Loucy (cell line): ENCODE results near the gene FBLIM1.

Experiments used
- H2AFZ ChIP-seq: fragments of 200-600 bp; sonication (generic); 2 replicates; pipeline ENCODE4 v1.6.0; 2016; ENCODE audit warnings: antibody characterized with exemption, mild to moderate bottlenecking, low read length, moderate library complexity
- H3F3A ChIP-seq: fragments of 200-600 bp; 2 replicates; pipeline ENCODE4 v1.6.0; 2016; ENCODE audit warnings: antibody characterized with exemption, low read depth, mild to moderate bottlenecking
- H3K27me3 ChIP-seq: fragments of 200-600 bp; sonication (generic); 2 replicates; pipeline ENCODE4 v1.6.1; 2014; ENCODE audit warnings: low read length, mild to moderate bottlenecking; ENCODE audit not compliant: insufficient read depth, poor library complexity, severe bottlenecking
- H3K36me3 ChIP-seq: fragments of 200-600 bp; sonication (generic); 2 replicates; pipeline ENCODE4 v1.6.1; 2016; ENCODE audit warnings: low read length; ENCODE audit not compliant: insufficient read depth
- H3K4me1 ChIP-seq: fragments of 200-600 bp; sonication (generic); 2 replicates; pipeline ENCODE4 v1.5.1; 2014; ENCODE audit warnings: low read length, mild to moderate bottlenecking; ENCODE audit not compliant: insufficient read depth, poor library complexity, severe bottlenecking
- H3K4me2 ChIP-seq: fragments of 200-600 bp; sonication (generic); 2 replicates; pipeline ENCODE4 v1.6.0; 2014; ENCODE audit warnings: antibody characterized with exemption, low read length, low read depth, mild to moderate bottlenecking; ENCODE audit not compliant: poor library complexity, severe bottlenecking
- H3K4me3 ChIP-seq: fragments of 200-600 bp; sonication (generic); 2 replicates; pipeline ENCODE4 v1.5.1; 2014; ENCODE audit warnings: low read length, mild to moderate bottlenecking, mixed read lengths; ENCODE audit not compliant: poor library complexity, severe bottlenecking
- H3K79me2 ChIP-seq: fragments of 200-600 bp; sonication (generic); 2 replicates; pipeline ENCODE4 v1.6.1; 2014; ENCODE audit warnings: low read length; ENCODE audit not compliant: insufficient read depth
- H3K9ac ChIP-seq: fragments of 200-600 bp; sonication (generic); 2 replicates; pipeline ENCODE4 v1.6.0; 2014; ENCODE audit warnings: mild to moderate bottlenecking, low read depth, low read length, moderate library complexity; ENCODE audit not compliant: poor library complexity, severe bottlenecking
- H3K9me2 ChIP-seq: fragments of 200-600 bp; sonication (generic); replicated peaks from 2 replicates; pipeline ENCODE4 v1.6.1; 2016; ENCODE audit warnings: low read depth, low read length, mixed read lengths
- H3K9me3 ChIP-seq: fragments of 200-600 bp; sonication (generic); 2 replicates; pipeline ENCODE4 v1.6.1; 2014; ENCODE audit warnings: mild to moderate bottlenecking, antibody characterized with exemption, low read length, low read depth; ENCODE audit not compliant: insufficient read depth
- H4K20me1 ChIP-seq: fragments of 200-600 bp; sonication (generic); 2 replicates; pipeline ENCODE4 v1.6.0; 2014; ENCODE audit warnings: antibody characterized with exemption, low read length, mild to moderate bottlenecking; ENCODE audit not compliant: insufficient read depth, poor library complexity, severe bottlenecking
- EZH2phosphoT487 ChIP-seq: fragments of 200-600 bp; IDR thresholded peaks from 2 replicates; pipeline ENCODE4 v1.6.1; 2018; ENCODE audit warnings: antibody characterized with exemption, mild to moderate bottlenecking, moderate library complexity, borderline replicate concordance
- TF ChIP-seq, protein P1 (sequence below): fragments of 200-600 bp; sonication (generic); conservative IDR thresholded peaks from 2 replicates; pipeline ENCODE4 v1.5.1; 2014; ENCODE audit warnings: mild to moderate bottlenecking, antibody characterized with exemption, low read length

Gene FBLIM1

DNA sequence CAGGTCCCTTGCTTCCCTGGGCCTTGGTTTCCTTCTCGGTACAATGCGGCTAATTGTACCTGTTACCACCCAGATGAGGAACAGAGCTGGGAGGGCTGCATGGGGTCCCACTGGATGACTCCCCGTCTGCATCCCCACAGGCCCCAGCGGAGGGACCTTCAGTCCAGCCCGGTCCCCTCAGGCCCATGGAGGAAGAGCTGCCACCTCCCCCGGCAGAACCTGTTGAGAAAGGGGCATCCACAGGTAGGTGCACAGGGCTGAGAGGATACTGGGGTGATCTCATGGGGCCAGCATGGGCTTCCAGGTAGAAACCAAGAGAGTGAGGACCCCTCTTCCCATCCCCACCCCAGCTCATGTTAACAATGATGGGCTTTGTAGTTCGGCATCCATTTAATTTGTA lies 9.8 kb downstream of the FBLIM1 start:
- H3F3A ChIP-seq, result no peaks in the 10 kb centered on the region
- H4K20me1 ChIP-seq, result no peaks in the 10 kb centered on the region
- no peak for TF ChIP-seq EZH2phosphoT487
- TF ChIP-seq, protein P1, sequence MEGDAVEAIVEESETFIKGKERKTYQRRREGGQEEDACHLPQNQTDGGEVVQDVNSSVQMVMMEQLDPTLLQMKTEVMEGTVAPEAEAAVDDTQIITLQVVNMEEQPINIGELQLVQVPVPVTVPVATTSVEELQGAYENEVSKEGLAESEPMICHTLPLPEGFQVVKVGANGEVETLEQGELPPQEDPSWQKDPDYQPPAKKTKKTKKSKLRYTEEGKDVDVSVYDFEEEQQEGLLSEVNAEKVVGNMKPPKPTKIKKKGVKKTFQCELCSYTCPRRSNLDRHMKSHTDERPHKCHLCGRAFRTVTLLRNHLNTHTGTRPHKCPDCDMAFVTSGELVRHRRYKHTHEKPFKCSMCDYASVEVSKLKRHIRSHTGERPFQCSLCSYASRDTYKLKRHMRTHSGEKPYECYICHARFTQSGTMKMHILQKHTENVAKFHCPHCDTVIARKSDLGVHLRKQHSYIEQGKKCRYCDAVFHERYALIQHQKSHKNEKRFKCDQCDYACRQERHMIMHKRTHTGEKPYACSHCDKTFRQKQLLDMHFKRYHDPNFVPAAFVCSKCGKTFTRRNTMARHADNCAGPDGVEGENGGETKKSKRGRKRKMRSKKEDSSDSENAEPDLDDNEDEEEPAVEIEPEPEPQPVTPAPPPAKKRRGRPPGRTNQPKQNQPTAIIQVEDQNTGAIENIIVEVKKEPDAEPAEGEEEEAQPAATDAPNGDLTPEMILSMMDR, result no peak
- H3K36me3 ChIP-seq, result no peaks in the 10 kb centered on the region
- no peaks in the 10 kb centered on the region for H3K4me1 ChIP-seq
- H3K4me2 ChIP-seq, result no peak overlapping the region
- no peaks in the 10 kb centered on the region for H3K79me2 ChIP-seq
- H3K9ac ChIP-seq, result no peak overlapping the region
- H3K9me2 ChIP-seq, result no peaks in the 10 kb centered on the region
- H3K27me3 ChIP-seq, result no peaks in the 10 kb centered on the region
- H2AFZ ChIP-seq, result no peak overlapping the region
- no peak overlapping the region for H3K4me3 ChIP-seq
- no peaks in the 10 kb centered on the region for H3K9me3 ChIP-seq

DNA sequence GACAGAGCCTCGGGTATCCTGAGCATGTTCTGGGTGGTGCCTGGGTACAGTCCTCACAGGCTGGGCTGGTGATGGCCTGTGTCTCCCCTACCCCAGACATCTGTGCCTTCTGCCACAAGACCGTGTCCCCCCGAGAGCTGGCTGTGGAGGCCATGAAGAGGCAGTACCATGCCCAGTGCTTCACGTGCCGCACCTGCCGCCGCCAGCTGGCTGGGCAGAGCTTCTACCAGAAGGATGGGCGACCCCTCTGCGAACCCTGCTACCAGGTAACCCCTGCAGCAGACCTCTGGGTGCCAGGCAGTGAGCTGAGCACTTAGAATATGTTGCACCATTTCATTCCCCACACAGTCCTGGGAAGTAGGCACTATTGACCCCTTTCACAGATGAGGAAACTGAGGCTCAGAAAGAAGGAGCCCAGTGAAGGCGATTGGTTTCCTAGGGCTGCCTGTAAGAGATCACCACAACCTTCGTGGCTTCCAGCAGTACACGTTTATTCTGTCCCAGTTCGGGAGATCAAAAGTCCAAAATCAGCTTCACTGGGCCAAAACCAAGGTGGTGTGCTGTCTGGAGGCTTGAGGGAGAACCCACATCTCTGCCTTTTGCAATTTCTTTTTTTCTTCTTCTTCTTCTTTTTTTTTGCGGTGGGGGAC lies 11.8 kb downstream of the FBLIM1 start:
- Histone ChIP-seq H3K9me3 (no peaks in the 10 kb centered on the region), H3K4me3 (no peak overlapping the region), H3K4me1 (no peaks in the 10 kb centered on the region), H3K36me3 (no peaks in the 10 kb centered on the region), H3K27me3 (no peaks in the 10 kb centered on the region), H3K4me2 (no peak overlapping the region), H3K9ac (no peak overlapping the region), H3K9me2 (no peaks in the 10 kb centered on the region), H3F3A (no peaks in the 10 kb centered on the region), H3K79me2 (no peaks in the 10 kb centered on the region), H4K20me1 (no peaks in the 10 kb centered on the region), H2AFZ (no peak overlapping the region)
- TF ChIP-seq EZH2phosphoT487, result no peak

DNA sequence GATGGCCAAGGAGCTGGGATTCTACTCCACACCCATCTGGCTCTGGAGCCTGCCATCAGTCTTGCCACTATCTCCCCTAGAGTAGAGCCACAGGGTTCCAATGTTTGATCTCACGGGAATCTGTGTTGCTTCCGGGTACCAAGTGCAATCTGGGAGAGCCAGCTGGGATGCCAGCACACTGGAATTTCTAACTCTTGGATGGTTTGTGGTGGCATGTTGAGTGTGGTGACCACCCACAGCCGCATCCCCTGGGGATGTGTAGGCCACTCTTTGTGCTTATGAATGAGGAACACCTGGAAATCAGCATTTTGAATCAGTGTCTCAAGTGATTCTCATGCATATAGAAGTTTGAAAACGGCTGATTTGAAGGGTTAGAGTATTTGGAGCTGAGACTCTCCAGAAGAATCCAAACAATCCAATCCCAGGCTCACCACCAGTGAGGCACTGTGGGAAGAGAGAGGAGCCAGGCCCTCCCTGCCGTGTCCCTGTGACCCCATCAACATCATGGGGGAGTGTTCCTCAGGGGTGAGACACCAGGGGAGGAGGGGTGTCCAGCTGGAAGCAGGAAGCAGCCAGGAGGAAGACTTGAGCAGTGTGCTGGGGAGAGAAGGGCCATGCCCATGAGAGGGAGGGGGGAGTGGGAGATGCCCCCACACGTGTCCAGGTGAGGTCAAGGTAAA lies 13.4 kb downstream of the FBLIM1 start:
- Histone ChIP-seq H3K27me3 (no peaks in the 10 kb centered on the region), H3K4me2 (no peak overlapping the region), H3K4me3 (no peak overlapping the region), H2AFZ (no peak overlapping the region), H3K9ac (no peak overlapping the region), H3K36me3 (no peaks in the 10 kb centered on the region), H3K4me1 (no peaks in the 10 kb centered on the region), H3F3A (no peaks in the 10 kb centered on the region), H4K20me1 (no peaks in the 10 kb centered on the region), H3K9me2 (no peaks in the 10 kb centered on the region), H3K9me3 (no peaks in the 10 kb centered on the region), H3K79me2 (no peaks in the 10 kb centered on the region)
- TF ChIP-seq EZH2phosphoT487, result no peak
- TF ChIP-seq, protein P1, result no peak

DNA sequence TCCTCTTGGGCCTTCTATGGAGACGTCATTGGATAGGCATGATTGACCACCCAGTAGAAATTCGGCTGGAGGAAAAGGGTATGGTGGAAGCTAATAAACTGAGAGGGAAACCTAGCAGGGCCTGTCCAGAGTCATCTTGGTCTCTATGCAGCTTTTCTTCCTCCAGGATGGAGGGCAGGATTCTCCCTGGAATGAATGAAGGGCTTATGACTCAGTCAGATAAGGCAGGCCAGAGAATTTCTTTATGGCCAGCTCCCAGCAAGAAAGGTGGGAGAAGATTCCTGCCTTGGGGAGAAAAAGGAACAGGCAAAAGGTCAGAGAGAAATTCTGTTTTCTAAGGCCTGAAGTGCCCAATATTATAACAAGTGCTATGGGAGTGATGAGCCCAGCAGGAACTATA lies 17.1 kb downstream of the FBLIM1 start:
- H3K36me3 ChIP-seq, result no peaks in the 10 kb centered on the region
- H3K4me3 ChIP-seq, result no peak overlapping the region
- no peak overlapping the region for H3K9ac ChIP-seq
- H3K27me3 ChIP-seq, result no peaks in the 10 kb centered on the region
- TF ChIP-seq, protein P1, result no peak
- TF ChIP-seq EZH2phosphoT487, result no peak
- no peak overlapping the region for H2AFZ ChIP-seq
- H3K9me3 ChIP-seq, result no peaks in the 10 kb centered on the region
- no peaks in the 10 kb centered on the region for H3K9me2 ChIP-seq
- no peak overlapping the region for H3K4me2 ChIP-seq
- H3K4me1 ChIP-seq, result no peaks in the 10 kb centered on the region
- no peaks in the 10 kb centered on the region for H3K79me2 ChIP-seq
- no peaks in the 10 kb centered on the region for H4K20me1 ChIP-seq
- no peaks in the 10 kb centered on the region for H3F3A ChIP-seq
